ENCODE results near the gene ABCB6.
"Not testable (repeated sequence)": the region's sequence is repeated elsewhere in the genome, so short reads cannot be mapped to it uniquely, and the experiment has no call there.

ABCB6 gene

DNA sequence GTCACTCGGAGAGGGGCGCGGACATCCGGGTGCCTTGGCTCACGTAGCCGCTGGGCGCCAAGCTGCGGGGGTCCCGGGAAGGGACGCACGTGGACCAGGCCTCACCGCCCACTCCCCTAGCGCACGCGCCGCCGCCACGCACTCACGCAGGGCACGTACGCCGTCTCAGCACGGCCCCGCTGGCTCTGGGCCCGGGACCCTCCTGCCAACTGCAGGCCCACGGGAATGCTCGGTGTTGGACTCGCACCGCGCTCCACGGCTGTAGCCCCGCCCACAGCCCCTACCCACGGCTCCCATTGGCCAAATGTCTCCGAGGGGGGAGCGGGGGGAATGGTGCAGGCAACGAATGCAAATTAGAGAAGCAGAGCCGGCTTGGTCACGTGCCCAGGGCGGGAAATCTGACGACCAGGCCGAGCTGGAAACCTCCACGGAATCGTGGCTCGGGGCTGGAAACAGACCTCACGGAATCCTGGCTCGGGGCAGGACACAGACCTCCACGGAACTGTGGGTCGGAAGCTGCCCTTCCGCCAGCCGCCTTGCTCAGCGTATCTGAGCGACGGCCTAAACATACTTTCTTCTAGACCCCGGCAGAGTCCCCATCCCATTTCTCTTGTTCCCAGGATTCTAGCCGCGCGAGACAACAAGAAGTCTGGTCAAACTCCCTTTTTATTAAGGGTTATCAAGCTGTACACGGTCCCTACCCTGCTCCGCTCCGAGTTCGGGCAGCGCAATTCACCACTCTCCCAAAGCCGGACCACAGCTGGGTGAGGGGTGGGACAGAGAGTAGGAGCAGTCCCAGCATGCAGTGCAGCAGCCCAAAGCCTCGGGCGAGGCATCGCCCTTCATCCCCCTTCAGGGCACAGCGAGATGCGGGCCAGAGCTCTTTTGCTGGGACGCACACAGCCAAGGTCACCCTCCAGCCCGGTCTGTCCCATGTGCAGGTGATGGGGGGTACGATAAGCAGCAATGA, at the start of gene ABCB6:
ABCB6 (minus strand) TSS at position 227 of the 970 bp plus-strand sequence. CDS start 285 bp downstream, outside the sequence.
- peak; percentile 50 to 72 (median 66) for DNase-seq

DNA sequence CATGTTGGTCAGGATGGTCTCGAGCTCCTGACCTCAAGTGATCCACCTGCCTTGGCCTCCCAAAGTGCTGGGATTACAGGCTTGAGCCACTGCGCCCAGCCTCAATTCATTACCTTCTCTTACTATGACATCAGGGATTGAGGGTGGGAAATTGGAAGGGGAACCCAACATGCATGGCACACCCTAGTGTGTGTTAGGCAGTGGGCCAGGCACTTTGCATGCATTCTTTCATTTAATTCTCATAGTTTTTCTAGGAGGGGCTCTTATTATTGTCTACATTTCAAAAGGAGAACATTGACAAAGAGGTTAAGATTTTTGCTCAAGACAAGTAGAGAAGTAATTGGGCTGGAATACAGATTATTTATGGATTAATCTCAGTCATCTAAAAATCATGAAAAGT, 49.5 kb upstream of the ABCB6 start:
- DNase-seq, result no peak

DNA sequence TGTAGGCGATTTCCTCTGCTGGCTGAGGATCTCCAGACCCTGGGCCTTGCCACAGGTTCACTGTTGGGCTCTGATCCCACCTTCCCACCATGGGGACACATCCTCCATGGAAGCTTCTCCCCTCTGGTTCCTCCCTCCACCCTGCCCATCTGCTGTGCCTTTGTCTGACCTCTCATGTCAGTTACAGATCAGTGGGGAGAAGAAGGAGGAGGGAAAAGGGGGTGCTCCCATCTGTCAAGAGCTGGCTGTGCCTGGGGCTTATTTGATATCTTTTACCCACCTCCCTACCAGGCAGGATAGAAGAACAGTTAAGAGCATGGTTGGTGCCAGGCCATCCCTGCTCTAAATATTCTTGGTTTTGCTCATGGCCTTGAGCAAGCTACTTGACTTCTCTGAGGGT, 48.1 kb upstream of the ABCB6 start:
- DNase-seq, result no peak

DNA sequence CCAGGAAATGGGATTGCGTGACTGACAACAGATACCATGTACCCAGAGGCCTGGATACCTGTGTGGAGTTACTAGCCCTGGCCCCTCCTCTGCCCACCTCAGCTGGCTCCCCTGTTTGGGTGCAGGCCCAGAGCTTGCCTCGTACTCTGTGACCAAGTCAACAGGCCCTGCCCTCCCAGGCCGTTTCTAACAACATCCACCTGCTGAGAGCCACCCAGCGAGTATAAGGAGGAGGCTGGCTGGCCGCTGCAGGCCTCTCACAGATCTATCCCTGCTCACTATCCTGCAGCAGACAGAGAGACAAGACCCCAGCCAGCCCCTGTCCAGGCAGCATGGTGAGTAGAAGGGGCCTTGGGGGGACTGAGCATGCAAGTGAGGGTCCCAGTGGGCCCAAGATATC, 47.5 kb upstream of the ABCB6 start:
- DNase-seq, result no peak

DNA sequence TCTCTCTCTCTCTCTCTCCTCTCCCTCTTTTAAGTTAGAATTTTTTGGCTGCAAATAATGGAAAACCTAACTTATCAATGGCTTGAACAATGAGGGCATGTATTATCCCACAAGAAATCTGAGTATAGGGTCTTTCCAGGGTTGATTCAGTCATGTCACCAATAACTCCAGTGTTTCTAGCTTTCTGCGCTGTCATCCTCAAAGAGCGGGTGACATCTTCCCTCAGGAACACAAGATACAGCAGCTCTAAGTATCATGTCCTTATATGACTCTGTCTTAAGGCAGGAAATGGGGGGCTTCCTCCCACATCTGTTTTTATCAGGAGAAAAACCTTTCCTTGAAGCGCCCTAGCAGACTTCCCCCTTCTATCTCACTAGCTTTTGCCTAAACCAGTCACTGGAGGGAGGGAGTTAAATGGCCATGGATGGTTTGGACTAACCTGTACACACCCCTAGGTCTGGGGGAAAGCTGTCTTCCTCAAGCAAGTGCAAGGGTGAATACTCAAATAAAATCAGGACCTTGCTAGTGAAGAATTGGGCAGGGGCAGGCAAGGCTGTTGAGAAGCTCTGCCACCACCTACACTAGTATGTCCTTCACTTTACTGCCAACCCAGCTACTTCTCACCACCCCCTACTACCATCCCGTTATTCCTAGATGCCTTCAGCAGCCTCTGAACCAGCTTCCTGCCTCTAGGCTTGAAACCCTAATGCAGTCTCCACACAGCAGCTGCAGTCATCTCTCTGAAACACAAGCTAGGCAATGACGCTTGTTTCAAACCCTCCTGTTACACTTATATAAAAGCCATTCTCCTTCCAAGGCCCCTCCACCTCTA, 42.5 kb upstream of the ABCB6 start:
- no peak for DNase-seq

DNA sequence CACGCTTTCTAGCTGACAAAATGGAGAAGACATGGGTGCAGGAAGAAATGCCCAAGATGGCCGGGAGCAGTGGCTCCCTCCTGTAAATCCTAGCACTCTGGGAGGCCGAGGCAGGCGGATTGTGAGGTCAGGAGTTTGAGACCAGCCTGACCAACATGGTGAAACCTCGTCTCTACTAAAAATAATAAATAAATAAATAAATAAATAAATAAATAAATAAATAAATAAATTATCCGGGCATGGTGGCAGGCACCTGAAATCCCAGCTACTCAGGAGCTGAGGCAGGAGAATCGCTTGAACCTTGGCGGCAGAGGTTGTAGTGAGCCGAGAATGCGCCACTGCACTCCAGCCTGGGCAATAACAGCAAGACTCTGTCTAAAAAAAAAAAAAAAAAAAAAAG, 40.2 kb upstream of the ABCB6 start:
- DNase-seq, result not testable (repeated sequence)

DNA sequence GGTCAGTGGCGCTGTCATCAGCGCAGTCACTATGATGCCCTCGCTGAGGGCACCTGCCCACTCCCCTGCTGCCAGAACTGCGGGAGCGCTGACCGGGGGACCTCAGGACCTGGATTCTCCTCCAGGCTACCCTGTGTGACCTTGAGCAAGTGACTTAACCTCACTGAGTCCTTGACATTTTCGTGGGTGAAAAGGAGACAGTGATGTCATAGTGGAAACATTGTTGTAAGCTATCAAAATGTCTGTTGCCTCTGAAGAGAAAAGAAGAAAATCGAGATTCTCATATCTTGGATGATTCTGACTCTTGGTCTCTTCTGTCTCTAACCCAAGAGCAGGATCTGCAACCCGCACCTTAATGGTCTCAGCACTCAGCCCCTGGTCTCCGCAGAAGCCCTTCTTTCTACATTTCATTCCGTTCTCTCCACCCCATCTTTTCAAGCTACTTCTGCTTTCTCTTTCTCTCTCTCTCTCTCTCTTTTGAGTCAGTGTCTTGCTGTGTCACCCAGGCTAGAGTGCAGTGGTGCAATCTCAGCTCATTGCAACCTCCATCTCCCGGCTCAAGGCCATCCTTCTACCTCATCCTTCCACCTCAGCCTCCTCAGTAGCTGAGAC, 35.9 kb upstream of the ABCB6 start:
- no peak for DNase-seq

DNA sequence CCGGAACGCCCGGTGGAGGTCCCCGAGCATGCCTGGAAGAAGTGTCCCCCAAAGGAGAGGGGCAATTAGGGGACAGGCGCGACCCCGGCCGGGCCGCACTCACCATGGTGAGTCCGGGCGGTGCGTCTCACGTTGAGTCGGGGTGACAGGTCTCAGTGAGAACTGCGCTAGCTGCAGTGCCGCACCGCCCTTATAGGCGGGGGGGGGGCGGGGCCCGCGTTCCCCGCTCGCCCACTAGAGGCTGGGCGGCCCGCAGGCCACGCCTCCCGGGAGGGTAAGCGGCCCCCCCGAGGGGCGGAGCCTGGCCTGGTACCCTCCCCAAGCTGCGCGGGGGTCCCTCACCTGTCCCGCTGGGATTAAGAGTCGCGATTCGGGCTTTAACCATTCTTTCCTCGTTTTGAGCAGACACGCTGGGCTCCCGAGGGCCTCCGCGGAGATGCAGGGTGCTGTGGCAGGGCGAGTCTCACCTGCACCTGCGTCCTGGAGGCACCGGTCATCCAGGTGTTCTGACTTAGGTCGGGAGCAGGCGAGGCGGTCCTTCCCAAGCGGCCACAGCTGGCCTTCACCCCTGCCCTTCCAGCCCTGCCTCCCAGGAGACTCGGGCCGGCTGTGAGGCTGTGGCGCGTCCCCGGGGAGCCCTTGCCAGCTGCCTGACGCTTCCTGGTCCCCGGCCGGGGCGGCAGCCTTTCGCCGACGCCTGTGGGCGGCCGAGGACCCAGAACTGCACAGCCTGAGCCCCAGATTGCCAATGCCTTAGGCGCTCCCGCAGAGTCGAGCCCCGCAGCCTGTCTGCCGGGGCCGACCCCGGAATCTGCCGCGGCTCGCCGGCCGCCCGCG, 35.2 kb upstream of the ABCB6 start, which contains the start of gene TUBA4A:
TUBA4A (minus strand) TSS at position 166 of the 837 bp plus-strand sequence; CDS start at position 106, 60 bp downstream.
- DNase-seq, result peak; percentile 81 to 90 (median 87)

DNA sequence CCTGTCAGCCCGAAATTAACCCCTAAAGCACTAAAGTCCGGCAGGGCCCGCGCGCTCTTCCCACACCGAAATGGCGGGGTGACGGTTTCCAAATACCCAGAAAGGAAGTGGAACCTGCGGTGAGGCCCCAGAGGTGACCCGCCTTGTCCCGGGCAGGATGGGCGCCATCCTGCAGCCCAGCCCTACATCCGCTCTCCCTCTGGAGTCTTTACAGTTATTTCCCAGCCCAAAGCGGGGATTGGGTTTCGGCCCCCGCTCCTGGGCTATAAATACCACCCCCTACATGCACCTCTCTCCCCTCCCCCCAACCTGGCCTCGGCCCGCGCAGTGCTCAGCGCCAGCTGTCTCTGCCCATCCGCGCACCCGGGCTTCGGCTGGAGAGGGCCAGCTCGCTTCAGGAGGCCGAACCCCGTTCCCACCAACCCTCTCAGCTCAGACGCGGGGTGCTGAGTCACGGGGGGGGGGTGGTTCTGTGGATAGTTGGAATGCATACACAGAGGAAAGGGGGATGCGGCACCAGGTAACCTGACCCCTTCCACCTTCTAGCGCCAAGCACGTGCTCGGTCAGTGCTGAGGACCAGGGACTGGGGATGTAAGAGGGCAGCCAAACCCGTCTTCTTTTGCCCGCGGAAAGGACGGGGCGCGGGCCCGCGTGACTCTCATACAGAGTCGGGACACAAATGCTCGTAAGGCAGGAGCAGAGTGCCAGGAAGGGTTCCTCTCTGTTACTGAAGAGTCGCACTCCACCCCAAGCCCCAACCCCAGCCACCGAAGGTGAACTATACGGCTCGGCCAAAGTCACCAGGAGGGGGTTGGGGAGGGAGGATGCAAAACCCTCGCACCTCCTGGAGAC, 34.4 kb upstream of the ABCB6 start, which contains the start of gene TUBA4B:
TUBA4B (plus strand) TSS at position 344 of the 853 bp plus-strand sequence; CDS start at position 509, 165 bp downstream.
- peak in 2 of 4 experiments; percentile 18 to 23 for DNase-seq

DNA sequence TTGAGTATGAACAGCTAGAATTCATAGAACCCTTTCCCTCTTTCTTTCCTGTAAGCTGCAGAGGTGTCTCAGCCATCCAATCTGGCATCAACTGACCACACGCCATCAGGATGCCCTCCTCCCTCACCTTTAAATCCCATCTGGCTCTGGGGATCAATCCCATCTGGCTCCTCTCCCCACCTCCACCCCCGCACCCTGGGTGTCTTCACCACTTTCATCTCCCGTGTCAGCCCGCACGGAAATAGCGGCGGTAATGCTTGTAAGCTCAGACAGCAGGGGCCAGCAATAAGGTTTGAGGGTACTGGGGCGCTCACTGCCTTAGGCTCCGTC, 33.8 kb upstream of the ABCB6 start:
- no peak for DNase-seq

DNA sequence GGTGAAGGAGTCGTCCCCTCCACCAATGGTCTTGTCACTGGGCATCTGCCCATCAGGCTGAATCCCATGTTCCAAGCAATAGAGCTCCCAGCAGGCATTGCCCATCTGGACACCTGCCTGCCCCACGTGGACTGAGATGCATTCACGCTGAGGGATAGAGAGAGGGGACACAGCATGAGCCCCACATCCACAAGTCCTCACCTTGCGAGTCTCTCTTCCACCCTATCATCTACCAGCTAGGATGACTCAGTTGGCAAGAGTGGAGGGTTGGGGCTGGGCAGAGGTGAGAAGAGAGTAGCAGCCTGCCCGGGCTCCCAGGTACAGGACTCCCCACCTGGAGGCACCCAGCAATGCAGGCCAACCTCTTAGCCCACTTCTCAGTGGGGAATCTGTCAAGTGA, 33.3 kb upstream of the ABCB6 start:
- no peak for DNase-seq

DNA sequence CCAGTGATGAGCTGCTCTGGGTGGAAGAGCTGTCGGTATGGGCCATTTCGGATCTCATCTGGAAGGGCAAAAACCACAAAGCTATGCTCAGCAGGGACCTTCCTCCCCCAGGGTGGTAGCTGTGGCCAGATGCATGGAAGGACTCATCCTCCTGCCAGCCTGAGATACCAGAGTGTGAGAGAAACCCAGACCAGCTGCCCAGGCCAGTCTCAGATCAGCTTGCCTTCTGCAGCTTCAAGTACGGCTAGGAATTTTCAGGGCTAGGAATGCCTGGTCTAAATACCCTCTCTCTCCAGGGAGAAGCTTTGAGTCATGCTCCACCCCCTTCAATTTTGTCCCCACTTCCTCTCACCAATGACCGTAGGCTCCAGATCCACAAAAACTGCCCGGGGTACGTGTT, 32.9 kb upstream of the ABCB6 start:
- no peak for DNase-seq

DNA sequence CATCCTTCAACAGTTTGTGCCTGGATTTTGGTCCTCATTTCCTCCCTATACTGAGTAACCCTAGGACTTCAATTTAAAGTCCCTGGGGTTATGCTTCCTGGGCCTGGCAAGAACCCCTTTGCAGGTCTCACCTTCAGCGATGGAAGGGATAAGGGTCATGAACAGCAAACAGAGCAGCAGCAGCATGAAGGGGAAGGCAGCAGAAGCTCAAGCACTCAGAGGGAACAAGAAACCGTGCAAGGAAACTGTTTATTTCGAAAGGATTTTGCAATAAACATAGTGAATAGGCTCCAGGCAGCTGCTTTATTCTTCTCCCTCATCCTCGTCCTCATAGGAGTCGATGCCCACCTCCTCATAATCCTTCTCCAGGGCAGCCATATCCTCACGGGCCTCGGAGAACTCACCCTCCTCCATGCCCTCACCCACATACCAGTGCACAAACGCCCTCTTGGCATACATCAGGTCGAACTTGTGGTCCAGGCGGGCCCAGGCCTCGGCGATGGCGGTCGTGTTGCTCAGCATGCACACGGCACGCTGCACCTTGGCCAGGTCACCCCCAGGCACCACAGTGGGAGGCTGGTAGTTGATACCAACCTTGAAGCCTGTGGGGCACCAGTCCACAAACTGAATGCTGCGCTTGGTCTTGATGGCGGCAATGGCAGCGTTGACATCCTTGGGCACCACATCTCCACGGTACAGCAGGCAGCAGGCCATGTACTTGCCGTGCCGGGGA, 31.5 kb upstream of the ABCB6 start:
- DNase-seq, result no peak

DNA sequence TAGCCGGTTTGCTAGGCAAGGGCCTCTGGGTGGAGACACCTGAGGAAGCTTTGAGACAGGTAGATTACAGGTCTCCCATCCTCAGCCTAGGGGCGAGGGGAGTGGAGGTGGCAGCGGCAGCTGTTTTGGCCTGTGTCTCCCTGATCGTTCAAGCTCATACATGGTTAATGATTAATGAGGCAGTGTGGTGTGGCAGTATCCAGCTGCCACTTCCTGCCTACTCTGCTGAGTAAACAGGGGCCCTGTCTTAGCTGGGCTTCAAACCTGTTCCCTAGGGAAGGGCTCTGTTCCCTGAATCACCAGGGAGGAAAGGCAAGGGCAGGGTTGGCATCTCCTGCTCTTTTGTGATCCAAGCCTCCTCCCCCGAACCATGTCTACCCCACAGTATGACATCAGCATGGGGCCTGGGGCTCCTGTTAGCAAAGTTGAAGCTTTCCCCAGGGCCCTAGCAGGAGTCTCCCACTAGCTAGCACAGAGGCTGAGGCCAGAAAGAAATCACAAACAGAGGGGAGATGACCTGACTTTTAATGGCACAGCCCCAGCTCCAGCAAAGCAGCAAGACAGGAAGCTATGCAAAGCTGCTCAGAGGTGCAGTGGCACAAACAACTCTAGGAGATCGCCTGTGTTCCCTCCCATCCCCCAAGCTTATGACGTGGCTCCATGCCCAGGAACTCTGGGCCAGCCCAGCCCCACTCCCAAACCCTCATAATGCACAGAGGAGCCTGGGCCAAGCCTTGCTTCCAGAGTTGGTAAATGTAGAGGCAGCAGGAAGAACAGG, 30.6 kb upstream of the ABCB6 start:
- no peak for DNase-seq

DNA sequence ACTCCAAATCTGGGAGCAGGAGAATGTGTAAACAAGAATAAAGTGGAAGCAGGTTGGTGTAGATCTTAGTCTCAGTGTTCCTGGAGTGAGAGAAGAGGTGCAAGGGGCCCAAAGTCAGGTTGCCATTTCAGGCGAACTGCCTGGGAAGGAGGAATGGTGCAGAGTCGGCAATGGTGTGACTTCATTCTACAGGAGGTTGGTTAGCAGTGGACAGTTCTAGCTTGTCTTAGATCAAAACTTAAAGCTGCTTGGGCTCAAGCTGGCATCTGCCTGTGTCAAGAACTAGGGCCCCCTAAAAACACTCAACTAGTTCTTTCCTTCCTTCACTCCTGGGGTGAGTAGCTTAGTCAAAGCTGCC, 30.1 kb upstream of the ABCB6 start:
- no peak for DNase-seq

DNA sequence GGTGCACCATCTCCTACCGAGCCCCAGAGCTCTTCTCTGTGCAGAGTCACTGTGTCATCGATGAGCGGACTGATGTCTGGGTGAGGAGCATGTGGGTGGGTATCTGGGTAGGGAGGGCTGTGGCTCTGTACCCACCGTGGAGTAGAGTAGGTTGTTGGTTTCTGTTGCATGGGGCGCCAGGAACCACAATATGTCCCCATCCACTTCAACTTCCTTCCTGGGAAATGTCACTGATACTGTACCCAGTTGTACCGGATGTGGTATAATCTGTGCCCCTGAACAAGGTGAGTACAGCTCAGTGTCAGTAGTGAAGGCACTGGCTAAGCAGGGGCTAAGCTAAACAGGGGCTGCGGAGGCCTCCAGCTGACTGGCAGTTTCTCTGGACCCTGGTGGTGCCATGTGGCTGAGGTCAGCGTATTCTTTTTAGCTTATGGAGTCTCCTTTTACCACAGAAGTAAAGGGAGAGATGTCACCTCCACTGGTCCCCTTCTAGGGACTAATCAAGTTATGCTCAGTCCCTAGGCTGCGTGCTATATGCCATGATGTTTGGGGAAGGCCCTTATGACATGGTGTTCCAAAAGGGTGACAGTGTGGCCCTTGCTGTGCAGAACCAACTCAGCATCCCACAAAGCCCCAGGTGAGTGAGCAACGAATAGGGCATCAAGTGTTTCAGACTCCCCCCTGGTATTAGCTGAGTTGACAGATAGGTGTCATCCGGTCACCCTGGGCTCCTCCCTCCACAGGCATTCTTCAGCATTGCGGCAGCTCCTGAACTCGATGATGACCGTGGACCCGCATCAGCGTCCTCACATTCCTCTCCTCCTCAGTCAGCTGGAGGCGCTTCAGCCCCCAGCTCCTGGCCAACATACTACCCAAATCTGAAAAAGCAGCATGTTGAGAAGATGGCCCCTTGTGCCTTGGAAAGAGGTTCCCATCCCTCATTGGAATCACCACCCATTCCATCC, 29.2 kb upstream of the ABCB6 start:
- peak in 1 of 4 experiments; percentile 27 for DNase-seq

DNA sequence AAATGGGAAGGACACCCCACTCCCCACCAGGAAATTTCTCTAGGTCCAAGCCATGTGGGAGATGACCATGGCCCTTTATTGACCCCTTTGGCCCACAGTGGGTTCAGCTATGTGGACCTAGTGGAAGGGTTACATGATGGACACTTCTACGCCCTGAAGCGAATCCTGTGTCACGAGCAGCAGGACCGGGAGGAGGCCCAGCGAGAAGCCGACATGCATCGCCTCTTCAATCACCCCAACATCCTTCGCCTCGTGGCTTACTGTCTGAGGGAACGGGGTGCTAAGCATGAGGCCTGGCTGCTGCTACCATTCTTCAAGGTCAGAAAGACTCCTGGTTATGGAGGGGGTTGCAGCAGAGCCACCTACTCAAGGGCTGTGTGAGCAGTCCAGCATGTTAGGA, 27.8 kb upstream of the ABCB6 start:
- no peak for DNase-seq

DNA sequence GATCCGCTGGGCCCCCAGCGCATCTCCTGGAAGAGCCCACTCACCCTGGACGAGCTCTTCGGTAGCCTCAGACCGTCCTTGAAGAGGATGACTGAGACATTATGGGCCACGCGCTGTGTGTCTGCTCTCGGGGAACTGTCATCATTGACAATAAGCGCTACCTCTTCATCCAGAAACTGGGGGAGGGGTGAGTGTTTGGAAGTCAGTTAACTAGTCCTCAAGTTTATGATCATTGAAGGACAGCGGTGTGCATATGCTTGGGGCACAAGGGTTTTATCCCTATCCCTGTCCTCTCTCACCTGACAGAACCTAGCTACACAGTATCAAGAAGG, 27.1 kb upstream of the ABCB6 start:
- DNase-seq, result no peak
